Stimulated activated CD8-positive, alpha-beta memory T cell treated with anti-CD3 and anti-CD28 coated beads, Interleukin-2, amount 100 ng/mL, for 48 hours (primary cell): ENCODE results near the gene ABI1.
"Not testable (repeated sequence)": the region's sequence is repeated elsewhere in the genome, so short reads cannot be mapped to it uniquely, and the experiment has no call there.

ENCODE experiments used
- DNase-seq, 2 donors: peaks; one replicate each; pipeline ENCODE4 v3.0.0-alpha.2; 2020; ENCODE audit warnings: low read depth in 2 of 2

ABI1 gene

DNA sequence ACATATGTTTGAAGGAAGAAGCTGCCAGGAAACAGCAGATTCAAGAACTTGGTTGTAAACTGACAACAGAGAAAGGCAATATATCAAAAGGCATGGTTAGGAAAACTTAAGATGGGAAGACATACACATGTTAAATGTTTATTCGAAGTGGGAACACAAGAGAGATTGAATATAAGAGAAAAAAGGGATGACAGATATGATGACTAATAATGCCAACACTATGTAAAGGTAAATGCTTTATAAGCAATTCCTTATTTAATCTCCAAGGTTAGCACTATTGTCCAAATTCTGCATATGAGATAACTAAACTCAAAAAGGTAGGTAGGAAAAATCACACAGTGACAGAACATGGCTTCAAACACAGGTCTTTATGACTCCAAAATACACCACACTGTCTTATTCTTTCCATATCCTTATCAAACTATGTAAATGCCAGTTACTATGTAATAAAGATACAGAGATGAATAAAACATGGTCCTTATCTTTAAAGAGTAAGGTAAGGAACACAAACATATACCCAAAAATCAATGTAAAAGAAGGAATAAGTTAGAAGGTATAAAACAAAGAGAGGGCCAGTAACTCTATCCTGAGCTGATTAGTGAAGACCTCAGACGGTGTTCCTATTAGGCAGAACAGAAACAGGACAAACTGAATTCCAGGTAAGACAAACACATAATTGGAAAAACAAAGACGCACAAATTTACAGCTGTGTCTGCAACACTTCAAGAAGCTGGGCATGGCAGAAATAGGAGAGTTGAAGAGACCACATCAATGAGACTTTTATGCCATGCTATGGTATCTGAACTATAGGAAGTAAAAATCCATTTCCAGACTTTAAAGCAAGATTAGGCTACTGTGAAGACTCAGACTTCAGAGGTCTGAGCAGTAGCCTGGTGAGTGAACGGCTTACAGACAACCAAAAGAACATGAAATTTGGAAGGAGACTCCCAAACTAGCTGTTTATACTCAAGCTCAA, 56.1 kb downstream of the ABI1 start:
- no peak for DNase-seq

DNA sequence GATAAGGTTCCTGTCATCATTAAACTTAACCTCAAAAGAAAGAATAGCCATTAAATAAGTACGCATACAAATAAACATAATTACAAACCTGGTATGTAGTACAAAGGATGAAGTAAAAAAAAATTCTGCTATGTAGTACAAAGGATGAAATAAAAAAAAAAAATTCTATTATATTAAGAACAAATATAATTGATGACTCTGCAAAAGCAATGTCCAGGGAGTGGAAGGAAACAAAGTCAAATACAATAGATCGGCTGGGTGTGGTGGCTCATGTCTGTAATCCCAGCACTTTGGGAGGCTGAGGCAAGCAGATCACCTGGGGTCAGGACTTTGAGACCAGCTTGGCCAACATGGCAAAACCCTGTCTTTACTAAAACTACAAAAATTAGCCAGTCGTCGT, 56.9 kb downstream of the ABI1 start:
- no peak for DNase-seq

DNA sequence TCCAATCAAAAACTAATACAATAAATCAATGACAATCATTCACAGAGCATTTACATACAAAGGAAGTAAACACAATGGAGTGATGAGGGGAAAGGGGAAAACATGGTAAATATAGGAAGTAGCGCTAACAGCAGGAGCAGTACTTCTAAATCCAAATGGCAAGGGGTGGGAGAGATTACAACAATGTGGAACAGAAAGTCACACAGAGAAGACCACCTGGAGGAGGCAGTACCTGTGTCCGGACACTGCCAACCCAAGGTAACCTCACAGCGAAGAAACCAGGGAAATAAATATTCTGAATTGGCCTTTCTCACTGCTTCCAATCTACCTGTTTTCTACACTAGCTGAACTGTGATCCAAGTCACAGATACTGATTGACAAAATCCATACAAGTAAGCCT, 58.2 kb downstream of the ABI1 start:
- no peak for DNase-seq

DNA sequence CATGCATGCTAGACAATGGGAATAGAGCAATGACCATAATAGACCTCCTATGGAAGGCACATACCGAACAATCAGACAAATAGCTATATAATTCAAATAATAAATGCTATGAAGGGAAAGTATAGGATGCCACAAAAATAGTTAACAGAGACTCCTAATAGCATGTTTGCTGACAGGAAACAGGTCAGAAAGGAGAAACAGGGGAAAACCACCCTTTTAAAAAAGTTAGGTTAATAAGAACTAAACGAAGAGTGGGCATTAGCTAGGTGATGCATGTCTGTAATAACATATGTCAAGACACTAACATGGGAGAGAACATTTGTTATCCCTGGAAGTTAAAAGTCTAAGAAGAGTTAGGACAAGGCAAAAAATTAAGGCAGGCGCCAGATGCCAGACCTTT, 58.9 kb downstream of the ABI1 start:
- no peak for DNase-seq

DNA sequence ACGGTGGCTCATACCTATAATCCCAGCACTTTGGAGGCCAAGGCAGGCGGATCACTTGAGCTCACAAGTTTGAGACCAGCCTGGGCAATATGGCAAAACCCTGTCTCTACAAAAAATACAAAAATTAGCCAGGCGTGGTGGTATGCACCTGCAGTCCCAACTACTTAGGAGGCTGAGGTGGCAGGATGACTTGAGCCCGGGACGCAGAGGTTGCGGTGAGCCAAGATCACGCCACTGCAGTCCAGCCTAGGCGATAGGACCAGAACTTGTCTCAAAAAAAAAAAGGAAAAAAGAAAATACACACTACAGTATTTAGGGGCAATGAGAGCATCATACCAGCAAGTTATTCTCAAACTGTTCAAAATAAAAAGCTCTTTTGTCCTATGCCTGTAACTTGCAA, 59.5 kb downstream of the ABI1 start:
- no peak for DNase-seq

DNA sequence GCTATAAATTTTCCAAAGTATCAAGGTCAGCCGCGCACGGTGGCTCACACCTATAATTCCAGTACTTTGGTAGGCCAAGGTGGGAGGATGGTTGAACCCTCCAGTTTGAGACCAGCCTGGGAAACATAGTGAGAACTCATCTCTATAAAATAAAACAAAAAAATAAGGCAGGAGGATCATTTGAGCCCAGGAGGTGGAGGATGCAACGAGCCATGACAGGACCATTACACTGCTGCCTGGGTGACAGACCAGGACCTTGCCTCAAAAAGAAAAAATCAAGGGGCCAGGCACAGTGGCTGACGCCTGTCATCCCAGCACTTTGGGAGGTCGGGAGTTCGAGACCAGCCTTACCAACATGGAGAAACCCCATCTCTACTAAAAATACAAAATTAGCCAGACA, 60.3 kb downstream of the ABI1 start:
- no peak for DNase-seq

DNA sequence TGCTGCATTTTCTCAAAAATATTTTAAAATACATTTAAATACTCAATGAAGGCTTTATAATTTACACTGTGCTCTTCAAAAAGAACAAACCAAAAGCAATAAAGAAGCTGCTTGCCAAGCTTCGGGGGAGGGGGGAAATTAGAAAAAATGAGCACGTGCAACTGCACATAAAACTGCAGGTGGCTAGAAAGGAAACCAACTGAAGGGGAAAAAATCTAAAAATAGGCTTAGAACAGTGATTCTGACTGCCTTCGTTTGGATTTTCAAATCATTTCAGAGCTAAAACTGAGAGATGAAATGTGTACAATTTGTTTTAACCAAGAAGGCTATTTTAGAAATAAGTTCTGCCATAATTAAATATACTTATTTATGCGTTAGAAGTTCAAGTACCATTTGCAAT, 61.4 kb downstream of the ABI1 start:
- no peak for DNase-seq

DNA sequence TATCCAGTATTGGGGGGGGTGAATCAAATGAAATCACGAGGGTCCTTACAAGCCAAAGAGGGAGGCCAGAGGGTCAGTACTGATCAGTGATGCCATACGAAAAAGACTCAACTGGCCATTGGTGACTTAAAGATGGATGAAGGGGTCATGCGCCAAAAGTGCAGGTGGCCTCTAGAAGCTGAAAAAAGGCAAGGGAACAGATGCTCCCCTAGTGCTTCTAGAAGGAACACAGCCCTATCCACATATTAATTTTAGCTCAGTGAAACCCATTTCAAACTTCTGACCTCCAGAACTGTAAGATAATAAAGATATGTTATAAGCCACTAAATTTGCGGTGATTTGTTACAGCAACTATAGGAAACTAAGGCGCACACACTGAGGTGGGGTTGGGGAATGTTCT, 62.5 kb downstream of the ABI1 start:
- no peak for DNase-seq

DNA sequence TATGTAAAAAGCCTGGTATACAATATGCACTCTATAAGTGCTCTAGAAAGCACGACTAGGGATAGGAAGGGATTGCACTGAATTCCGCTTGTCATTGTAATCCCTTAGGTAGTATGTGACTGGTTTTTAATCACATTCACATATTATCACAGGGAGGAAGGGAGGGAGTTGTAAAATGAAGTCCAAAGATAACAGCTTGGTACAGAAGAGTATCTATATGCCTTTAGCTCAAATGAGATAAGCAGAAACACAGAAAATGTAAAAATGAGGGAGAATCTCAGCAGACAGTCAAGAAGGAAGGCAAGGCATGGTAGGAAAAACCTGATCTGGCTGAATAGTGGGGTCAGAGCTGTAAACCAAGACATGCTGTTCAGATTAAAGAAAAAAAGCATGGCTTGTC, 63.4 kb downstream of the ABI1 start:
- DNase-seq = no peak

DNA sequence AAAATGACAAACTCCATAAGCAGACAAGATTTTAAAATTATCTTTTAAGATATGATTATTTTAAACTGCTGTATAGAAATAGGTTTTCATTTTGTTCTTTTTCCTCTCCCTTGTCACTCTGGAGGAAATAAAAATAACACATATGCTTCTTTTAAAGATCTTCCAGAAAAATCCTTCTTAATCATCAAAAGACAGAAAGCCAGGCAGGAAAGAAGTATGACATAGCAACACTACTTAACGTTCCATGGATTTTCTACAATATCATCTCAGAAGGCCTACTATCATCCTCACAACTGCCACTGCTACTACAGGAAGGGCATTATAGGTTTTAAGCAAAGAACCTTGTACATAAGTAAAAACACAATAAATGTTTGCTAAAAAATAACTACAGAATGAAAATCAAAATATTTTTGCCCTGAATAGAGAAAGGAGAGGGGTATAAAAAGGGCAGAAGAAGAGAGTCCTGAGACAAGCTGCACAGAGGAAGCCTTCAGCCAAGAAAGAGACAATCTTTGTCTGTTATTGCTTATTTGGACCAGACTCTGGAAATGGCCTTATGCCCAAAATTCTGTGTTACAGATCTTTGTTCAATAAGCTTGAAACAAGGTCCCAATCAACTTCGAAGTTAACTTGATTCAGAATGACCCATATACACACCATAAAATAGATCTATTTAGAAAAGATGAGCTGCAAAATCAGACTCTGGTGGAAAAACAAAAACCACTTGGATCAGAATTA, 67.8 kb downstream of the ABI1 start:
- DNase-seq = no peak

DNA sequence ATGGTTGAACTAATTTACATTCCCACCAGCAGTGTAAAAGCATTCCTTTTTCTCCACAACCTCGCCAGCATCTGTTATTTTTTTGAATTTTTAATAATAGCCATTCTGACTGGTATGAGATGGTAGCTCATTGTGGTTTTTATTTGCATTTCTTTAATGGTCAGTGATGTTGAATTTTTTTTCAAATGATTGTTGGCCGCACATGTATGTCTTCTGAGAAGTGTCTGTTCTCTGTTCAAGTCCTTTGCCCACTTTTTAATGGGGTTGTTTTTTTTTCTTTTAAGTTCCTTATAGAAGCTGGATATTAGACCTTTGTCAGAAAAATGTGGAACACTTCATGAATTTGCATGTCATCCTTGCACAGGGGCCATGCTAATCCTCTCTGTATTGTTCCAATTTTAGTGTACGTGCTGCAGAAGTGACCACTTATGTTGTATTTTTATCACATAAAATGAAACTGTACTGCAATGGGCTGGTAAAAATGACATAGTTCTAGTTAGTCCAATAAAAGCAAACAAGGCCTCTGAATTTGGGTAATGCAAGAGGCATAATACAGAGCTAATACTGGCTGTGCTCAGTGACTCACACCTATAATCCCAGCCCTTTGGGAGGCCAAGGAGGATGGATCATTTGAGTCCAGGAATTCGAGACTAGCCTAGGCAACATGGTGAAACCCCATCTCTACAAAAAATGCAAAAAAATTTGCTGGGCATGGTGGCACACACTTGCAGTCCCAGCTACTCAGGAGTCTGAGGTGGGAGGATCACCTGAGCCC, 70.3 kb downstream of the ABI1 start:
- DNase-seq = no peak

DNA sequence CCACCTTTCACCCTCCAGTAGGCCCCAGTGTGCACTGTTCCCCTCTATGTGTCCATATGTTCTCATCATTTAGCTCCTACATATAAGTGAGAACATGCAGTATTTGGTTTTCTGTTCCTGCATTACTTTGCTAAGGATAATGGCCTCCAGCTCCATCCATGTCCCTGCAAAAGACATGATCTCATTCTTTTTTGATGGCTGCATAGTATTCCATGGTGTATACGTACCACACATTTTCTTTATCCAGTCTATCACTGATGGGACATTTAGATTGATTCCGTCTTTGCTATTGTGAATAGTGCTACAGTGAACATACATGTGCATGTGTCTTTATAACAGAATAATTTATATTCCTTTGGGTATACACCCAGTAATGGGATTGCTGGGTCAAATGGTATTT, 71.0 kb downstream of the ABI1 start:
- DNase-seq = not testable (repeated sequence)

DNA sequence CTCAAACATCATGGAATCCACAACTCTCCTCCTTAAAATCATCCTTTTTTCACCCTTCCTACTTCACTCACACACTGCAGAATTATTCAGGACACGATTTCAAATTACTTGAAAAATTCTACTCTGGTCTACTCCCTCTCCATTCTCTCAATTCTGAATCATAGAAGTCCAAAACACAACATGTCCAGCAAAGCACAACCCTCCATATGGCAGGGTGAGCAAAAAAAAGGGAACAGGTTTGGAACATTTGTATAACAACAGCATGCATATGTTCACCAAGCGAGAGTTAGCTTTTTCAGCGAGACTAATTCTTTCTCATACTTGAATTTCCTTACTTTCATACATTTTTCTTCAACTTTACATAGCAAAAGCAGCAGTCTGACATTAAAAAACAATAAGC, 73.4 kb downstream of the ABI1 start:
- no peak for DNase-seq

DNA sequence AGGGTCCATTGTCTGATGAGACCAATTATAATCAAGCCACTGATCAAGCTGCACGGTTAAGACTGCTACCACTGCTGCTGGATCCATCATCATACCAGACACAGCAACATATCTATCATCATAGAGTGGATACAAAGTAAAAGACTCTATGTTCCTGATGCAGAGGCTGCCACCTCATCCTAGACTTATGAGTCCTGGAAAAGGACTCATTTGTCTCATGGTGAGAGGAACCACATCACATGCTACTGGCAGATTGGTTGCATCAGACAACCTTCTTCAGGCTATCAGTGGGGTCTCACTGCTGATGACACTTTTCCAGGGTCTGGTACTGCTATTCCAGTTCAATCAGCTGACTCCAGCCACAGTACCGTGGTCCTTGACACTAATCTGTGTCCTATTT, 79.0 kb downstream of the ABI1 start:
- no peak for DNase-seq

DNA sequence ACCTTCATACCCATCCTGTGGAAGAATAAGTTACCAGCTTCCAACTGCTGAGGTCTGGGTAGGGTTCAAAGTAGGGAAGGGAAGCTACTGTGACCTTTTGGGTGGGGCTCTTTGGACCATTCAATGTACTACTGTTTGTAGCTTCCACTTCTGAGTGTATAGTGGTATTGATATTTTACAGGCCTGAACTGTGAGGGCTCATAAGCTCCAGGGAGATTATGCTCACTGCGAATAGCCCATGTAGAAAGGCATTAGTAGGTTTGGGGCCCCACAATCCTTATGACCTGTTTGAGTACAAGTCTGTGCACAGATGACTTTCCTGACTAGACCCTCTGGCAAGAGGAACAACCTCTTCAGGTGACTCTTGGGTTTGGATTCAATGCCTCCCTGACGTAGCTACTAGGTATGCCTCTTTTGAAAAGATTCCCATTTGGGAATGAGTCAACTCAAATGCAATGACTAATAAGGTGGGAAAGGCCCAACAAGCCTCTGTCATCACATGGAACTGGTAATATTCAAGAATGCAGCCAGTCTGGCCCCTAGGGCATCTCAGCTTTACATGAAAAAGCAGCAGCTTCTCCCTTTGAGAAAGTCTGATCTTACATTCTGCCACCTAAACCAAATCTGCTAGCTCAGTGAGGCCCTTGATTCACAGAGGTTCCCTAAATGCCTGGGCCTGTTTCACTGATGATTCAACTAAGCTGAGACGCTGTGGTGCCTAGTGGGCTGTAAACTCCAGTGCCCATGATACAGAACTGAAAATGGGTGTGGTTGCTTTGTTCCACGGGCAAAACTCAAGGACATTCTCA, 79.8 kb downstream of the ABI1 start:
- DNase-seq = peak in 1 of 2 donors; percentile 17

DNA sequence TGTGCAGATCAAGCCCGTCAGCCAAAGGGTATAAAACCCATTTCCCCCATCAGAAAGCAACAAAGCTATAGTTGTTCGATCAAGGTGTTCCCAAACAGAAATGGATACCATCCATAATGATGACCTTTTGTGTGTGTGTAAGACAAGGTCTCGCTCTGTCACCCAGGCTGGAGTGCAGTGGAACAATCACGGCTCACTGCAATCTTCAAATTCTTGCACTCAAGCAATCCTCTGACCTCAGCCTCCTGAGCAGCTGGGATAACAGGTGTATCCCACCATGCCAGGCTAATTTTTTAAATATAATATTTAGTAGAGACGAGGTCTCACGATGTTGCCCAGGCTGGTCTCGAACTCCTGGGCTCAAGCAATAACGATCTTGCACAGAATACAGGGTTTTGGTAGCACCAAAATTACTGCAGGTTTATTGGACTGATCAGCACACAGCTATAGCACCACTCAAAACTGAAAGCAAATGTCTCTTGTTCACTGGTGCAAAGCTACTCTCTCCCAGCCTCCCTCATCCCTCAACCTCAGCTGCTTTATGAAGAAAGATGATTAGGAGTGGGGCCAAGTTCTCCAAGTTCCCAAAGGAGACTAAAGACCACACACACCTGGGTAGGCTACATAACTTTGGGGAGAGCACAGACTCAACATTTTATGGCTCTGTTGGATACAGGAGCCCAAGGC, 80.5 kb downstream of the ABI1 start:
- DNase-seq = no peak

DNA sequence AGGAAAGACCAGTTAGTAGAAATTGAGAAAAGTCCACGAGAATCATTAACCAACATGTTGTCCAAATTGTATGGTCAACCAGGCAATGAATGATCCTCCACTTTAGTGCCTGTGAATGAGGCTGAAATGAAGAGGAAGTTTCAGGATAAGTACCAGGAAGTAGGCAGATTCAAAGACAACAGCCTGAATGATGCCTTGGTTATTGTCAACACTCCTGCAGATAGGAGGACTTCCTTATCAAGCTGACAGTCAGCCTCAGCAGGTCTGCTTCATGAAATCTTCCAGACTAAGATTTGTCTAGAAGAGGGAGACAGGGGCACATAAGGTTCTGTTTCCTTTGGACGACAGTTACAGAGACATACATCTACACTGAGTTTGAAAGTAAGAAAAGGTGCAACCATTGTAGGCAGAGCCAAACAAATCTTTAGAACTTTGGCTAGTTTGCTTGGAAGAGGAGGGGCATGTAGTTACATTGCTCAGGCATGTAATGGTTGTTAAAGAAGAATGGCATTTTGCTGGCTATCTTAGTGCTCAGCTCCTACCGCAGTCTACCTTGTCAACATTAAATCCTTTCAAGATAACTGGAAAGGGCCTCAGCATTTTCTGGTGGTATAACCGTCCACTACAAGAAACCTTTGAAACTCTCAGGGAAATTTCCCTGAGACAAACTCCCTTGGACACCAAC, 81.4 kb downstream of the ABI1 start:
- DNase-seq = no peak

DNA sequence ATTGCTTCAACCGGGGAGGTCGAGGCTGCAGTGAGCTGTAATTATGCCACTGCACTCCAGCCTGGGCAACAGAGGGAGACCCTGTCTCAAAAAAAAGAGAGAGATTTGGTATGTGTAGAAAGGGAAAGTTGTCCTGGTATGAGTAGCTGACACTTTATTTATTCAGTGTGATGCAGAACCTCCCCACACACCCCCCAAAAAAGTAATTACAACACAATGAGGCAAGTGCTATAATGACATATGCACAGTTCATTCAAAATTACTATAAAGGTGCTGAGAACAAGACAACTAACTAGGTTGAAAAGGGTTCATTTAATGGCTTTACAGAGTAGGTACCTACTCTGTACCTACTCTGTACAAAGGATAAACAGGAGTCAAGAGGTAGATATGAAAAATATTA, 83.1 kb downstream of the ABI1 start:
- no peak for DNase-seq

DNA sequence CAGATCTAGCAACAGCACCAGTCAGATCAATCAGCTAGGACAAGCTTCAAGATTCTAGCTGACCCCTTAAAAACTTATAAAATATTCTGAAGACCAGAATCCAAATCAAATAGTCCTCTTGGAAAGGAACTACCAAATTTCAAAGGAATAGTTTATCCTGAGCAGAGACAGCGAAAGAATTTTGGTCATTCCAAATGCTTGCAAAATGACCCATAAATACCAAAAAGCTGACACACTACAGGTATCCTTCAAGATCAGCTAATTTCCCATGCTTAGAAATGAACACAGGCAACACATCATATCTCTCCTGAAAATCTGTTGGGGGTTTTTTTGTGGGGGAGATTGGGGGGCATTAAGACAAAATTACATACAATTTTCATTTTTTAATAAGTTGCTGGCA, 84.5 kb downstream of the ABI1 start:
- no peak for DNase-seq

DNA sequence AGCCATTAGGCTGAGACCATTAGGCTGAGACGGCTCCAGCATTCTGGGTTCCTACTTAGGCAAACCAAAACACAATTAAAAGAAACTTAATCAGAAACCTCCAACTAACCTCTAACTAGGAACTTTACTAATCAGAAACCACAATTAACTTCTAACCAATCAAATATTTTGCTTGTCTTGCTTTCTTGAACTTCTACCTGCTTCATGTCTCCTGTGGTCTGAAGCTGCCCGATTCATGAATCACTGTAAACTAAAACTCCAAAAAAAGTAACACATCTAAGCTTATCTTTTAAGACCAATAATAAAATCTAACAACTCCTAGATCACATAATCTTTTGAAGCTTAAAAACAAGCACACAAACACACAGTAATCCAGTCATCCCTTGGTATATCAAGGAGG, 87.1 kb downstream of the ABI1 start:
- no peak for DNase-seq
